DOHH2 (cell line): ENCODE data around the gene MRPL34.

ENCODE experiments used
- H3F3A ChIP-seq: fragments of 200-600 bp; sonication (generic), shearing (Covaris generic); 2 replicates; pipeline ENCODE4 v1.6.0; 2016; ENCODE audit warnings: antibody characterized with exemption, mild to moderate bottlenecking; ENCODE audit not compliant: control insufficient read depth, insufficient read depth
- H3K27ac ChIP-seq: fragments of 200-600 bp; sonication (generic); 2 replicates; pipeline ENCODE4 v1.5.1; 2014; ENCODE audit warnings: low read depth, mild to moderate bottlenecking, low read length, moderate library complexity
- H3K27me3 ChIP-seq: fragments of 200-600 bp; sonication (generic); 2 replicates; pipeline ENCODE4 v1.6.1; 2014; ENCODE audit warnings: mild to moderate bottlenecking, low read length, mixed read lengths; ENCODE audit not compliant: control insufficient read depth
- H3K36me3 ChIP-seq: fragments of 200-600 bp; sonication (generic); 2 replicates; pipeline ENCODE4 v1.6.1; 2014; ENCODE audit warnings: mild to moderate bottlenecking, low read length, moderate library complexity, mixed read lengths; ENCODE audit not compliant: control insufficient read depth
- H3K4me1 ChIP-seq: fragments of 200-600 bp; sonication (generic); 2 replicates; pipeline ENCODE4 v1.6.1; 2014; ENCODE audit warnings: mild to moderate bottlenecking, low read length, mixed read lengths; ENCODE audit not compliant: control insufficient read depth
- H3K4me2 ChIP-seq: fragments of 200-600 bp; sonication (generic); 2 replicates; pipeline ENCODE4 v1.6.0; 2014; ENCODE audit warnings: mild to moderate bottlenecking, low read length, moderate library complexity
- H3K4me3 ChIP-seq: fragments of 200-600 bp; sonication (generic); 2 replicates; pipeline ENCODE4 v1.5.1; 2014; ENCODE audit warnings: mild to moderate bottlenecking, low read length, mixed read lengths
- H3K79me2 ChIP-seq: fragments of 200-600 bp; sonication (generic); 2 replicates; pipeline ENCODE4 v1.6.1; 2014; ENCODE audit warnings: mild to moderate bottlenecking, low read length, mixed read lengths; ENCODE audit not compliant: control insufficient read depth
- H3K9me2 ChIP-seq: fragments of 200-600 bp; sonication (generic); replicated peaks from 2 replicates; pipeline ENCODE4 v1.6.1; 2014; ENCODE audit warnings: mild to moderate bottlenecking, low read length, mixed read lengths; ENCODE audit not compliant: control insufficient read depth
- H3K9me3 ChIP-seq: fragments of 200-600 bp; sonication (generic); 2 replicates; pipeline ENCODE4 v1.6.1; 2014; ENCODE audit warnings: antibody characterized with exemption, low read length, mixed read lengths; ENCODE audit not compliant: control insufficient read depth, insufficient read depth
- H4K20me1 ChIP-seq: fragments of 200-600 bp; sonication (generic); 2 replicates; pipeline ENCODE4 v1.6.0; 2014; ENCODE audit warnings: low read depth, mild to moderate bottlenecking, antibody characterized with exemption, low read length, moderate library complexity; ENCODE audit not compliant: control insufficient read depth, insufficient read depth
- CTCF ChIP-seq: fragments of 200-600 bp; sonication (generic); IDR thresholded peaks from one replicate; pipeline ENCODE4 v1.5.1; 2014; ENCODE audit warnings: antibody characterized with exemption, mild to moderate bottlenecking, low read depth, low read length; ENCODE audit not compliant: poor library complexity, severe bottlenecking
- EZH2phosphoT487 ChIP-seq: fragments of 200-600 bp; sonication (generic); IDR thresholded peaks from 2 replicates; pipeline ENCODE4 v1.6.1; 2017; ENCODE audit warnings: borderline replicate concordance, mild to moderate bottlenecking, antibody characterized with exemption, low read length, moderate library complexity, mixed read lengths

MRPL34 gene

GRCh38 chr19:17286263-17286662 lies 19.4 kb upstream of the MRPL34 start:
- H3K79me2 ChIP-seq, result peaks cover 31% of the 10 kb centered on the region
- peaks cover 43% of the 10 kb centered on the region for H3K36me3 ChIP-seq
- TF ChIP-seq CTCF (no peak), EZH2phosphoT487 (no peak)
- peaks cover 12% of the 10 kb centered on the region for H3F3A ChIP-seq
- H3K27ac ChIP-seq, result no peak overlapping the region
- no peaks in the 10 kb centered on the region for H3K9me2 ChIP-seq
- H3K4me1 ChIP-seq, result peaks cover 13% of the 10 kb centered on the region
- H3K9me3 ChIP-seq, result no peaks in the 10 kb centered on the region
- H3K27me3 ChIP-seq, result no peaks in the 10 kb centered on the region
- no peak overlapping the region for H3K4me2 ChIP-seq
- no peak overlapping the region for H3K4me3 ChIP-seq
- H4K20me1 ChIP-seq, result peaks cover 13% of the 10 kb centered on the region; the same call in 1 of the 2 replicates

DNA sequence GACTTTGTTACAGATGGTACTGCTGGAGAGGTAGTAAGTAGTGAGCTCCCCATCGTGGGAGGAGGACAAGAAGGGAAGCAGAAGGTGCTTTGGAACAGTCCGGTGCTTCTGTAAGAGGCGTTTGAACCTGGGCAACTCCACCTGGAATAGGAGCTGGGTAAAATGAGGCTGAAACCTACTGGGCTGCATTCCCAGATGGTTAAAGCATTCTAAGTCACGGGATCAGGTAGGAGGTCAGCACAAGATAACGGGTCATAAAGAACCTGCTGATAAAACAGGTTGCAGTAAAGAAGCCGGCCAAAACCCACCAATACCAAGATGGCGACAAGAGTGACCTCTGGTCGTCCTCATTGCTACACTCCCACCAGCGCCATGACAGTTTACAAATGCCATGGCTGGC lies 18.9 kb upstream of the MRPL34 start:
- no peak overlapping the region for H3K4me3 ChIP-seq
- H3K27me3 ChIP-seq, result no peaks in the 10 kb centered on the region
- peaks cover 10% of the 10 kb centered on the region for H3K4me1 ChIP-seq
- peaks cover 10% of the 10 kb centered on the region; the same call in 1 of the 2 replicates for H3F3A ChIP-seq
- H3K9me3 ChIP-seq, result no peaks in the 10 kb centered on the region
- TF ChIP-seq EZH2phosphoT487, result no peak
- no peak for TF ChIP-seq CTCF
- no peaks in the 10 kb centered on the region for H3K9me2 ChIP-seq
- H3K27ac ChIP-seq, result no peak overlapping the region
- H3K4me2 ChIP-seq, result no peak overlapping the region
- H3K79me2 ChIP-seq, result peaks cover 26% of the 10 kb centered on the region
- peaks cover 13% of the 10 kb centered on the region; the same call in 1 of the 2 replicates for H4K20me1 ChIP-seq
- peaks cover 43% of the 10 kb centered on the region for H3K36me3 ChIP-seq

- Histone ChIP-seq H4K20me1 (0 out of 2 replicates have a peak, but pooled peaks cover 3% of the 10 kb centered on the region), H3K79me2 (peaks cover 10% of the 10 kb centered on the region), H3F3A (peaks cover 13% of the 10 kb centered on the region; the same call in 1 of the 2 replicates), H3K4me1 (peaks cover 26% of the 10 kb centered on the region), H3K36me3 (peaks cover 21% of the 10 kb centered on the region), H3K27ac (no peak overlapping the region), H3K27me3 (no peaks in the 10 kb centered on the region), H3K9me2 (no peaks in the 10 kb centered on the region), H3K4me3 (no peak overlapping the region), H3K9me3 (no peaks in the 10 kb centered on the region), H3K4me2 (no peak overlapping the region; the same call in 1 of the 2 replicates)
- TF ChIP-seq EZH2phosphoT487, result no peak
These were observed 16.2 kb upstream of the MRPL34 start for GRCh38 chr19:17289489-17289888.

DNA sequence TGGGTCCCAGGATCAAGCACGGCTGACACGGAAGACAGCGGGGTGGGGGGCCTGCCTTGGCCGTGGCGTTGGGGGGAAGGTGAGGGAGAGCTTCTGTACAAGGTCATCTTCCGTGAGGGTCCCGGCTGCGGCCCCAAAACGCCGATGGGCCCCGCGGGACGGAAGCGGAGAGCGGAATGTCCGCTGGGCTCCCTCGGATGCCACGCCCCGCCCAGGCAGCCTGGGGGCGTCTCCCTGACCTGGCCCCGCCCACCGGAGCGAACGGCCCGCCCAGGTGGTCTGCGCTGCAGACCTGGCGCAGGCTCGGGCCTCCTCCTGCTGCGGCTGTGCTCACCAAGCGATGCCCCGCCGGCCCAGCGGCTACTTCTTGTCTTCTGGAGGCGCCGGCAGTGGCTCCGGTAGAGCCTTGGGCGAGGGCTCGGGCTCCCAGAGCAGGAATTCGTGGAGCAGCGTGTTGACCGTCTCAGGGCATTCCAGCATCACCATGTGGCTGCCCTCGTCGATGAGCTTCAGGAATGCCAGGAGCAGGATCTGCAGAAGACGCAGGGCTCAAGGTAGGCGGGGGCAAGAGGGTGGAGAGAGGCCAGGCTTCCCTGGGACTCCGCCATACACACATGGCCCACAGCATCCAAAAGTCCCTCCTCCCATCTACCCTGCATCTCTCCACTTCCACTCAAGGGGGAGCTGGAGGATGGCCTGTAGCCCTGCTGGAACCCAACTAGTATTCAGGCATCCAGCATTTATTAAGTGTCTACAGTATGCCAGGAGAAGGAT lies 13.2 kb upstream of the MRPL34 start:
- peak overlapping the region; percentile 100 for H3K4me2 ChIP-seq
- H3K4me1 ChIP-seq, result peaks cover 27% of the 10 kb centered on the region

More for the DNA sequence above, 13.2 kb upstream of the MRPL34 start:
- peaks cover 12% of the 10 kb centered on the region for H3K79me2 ChIP-seq
- peak overlapping the region; percentile 63 for H3K27ac ChIP-seq
- H3K4me3 ChIP-seq, result peak overlapping the region; percentile 89
- H3K36me3 ChIP-seq, result no peaks in the 10 kb centered on the region
- no peaks in the 10 kb centered on the region for H3K9me3 ChIP-seq
- no peaks in the 10 kb centered on the region for H3K27me3 ChIP-seq
- H3F3A ChIP-seq, result peaks cover 8% of the 10 kb centered on the region; the same call in 1 of the 2 replicates
- 0 out of 2 replicates have a peak, but pooled peaks cover 3% of the 10 kb centered on the region for H4K20me1 ChIP-seq
- no peak for TF ChIP-seq EZH2phosphoT487
- peak; percentile 71 for TF ChIP-seq CTCF
- H3K9me2 ChIP-seq, result no peaks in the 10 kb centered on the region
